Panc1 (cell line): ENCODE data around the gene ID1. TPM values are rescaled to one million over a fixed set of nuclear protein-coding genes. Genes with fewer than 3 reads are reported as not detected.

Source experiments
- ATAC-seq: fragments of 200-7000 bp; cut with Tn5 transposase; 2 replicates; pipeline ENCODE4 v1.9.1; 2020; ENCODE audit warnings: mild to moderate bottlenecking, moderate library complexity
- BruUV-seq: library from RNA; stranded (reverse); fragments of 400-500 nt; replicated peaks from 2 replicates; lab custom pipeline; 2021; lab: Mats Ljungman, UMichigan
- CTCF ChIA-PET: fragments of 300-600 bp; sonication (Branson Sonifier 250); formaldehyde crosslinking; loops from one replicate; lab custom pipeline; 2022; ENCODE audit warnings: antibody characterized with exemption; lab: Charles Lee
- POLR2A ChIA-PET: fragments of 300-600 bp; sonication (Branson Sonifier 250); formaldehyde crosslinking; loops from one replicate; lab custom pipeline; 2022; ENCODE audit warnings: antibody characterized with exemption; lab: Charles Lee
- DNase-seq: peaks from one replicate; pipeline ENCODE4 v3.0.0-alpha.2; 2010; ENCODE audit warnings: low read depth, low spot score
- H3K27ac ChIP-seq: 2 replicates; pipeline ENCODE4 v1.5.1; 2011; ENCODE audit warnings: mild to moderate bottlenecking, low read length, inconsistent platforms
- H3K27me3 ChIP-seq: fragments of 200-500 bp; sonication (Bioruptor generic); 2 replicates; pipeline ENCODE4 v1.6.0; 2014; ENCODE audit warnings: low read length, inconsistent platforms; ENCODE audit not compliant: control insufficient read depth, insufficient read depth
- H3K36me3 ChIP-seq: fragments of 200-500 bp; sonication (Bioruptor generic); 2 replicates; pipeline ENCODE4 v1.5.1; 2014; ENCODE audit warnings: inconsistent platforms, mild to moderate bottlenecking, low read length, moderate library complexity; ENCODE audit not compliant: control insufficient read depth, insufficient read depth
- H3K4me1 ChIP-seq: 2 replicates; pipeline ENCODE4 v1.5.1; 2011; ENCODE audit warnings: inconsistent platforms, mild to moderate bottlenecking, low read length, moderate library complexity; ENCODE audit not compliant: control insufficient read depth, insufficient read depth
- H3K4me3 ChIP-seq, 2 experiments: 2 replicates each; pipeline ENCODE4 v1.5.1; 2011 to 2012; ENCODE audit warnings: low read depth in 2 of 2, low read length in 2 of 2, mild to moderate bottlenecking in 2 of 2, inconsistent platforms in 1 of 2, moderate library complexity in 1 of 2
- H3K9me3 ChIP-seq: fragments of 200-500 bp; sonication (Bioruptor generic); 2 replicates; pipeline ENCODE4 v1.5.1; 2014; ENCODE audit warnings: low read depth, mild to moderate bottlenecking, inconsistent platforms, low read length, moderate library complexity; ENCODE audit not compliant: control insufficient read depth, insufficient read depth
- POLR2AphosphoS5 ChIP-seq: IDR thresholded peaks from 2 replicates; pipeline ENCODE4 v1.6.1; 2012; ENCODE audit warnings: mild to moderate bottlenecking, low read depth, low read length, moderate library complexity
- SIN3A ChIP-seq: IDR thresholded peaks from 2 replicates; pipeline ENCODE4 v1.6.1; 2012; ENCODE audit warnings: low read depth, mild to moderate bottlenecking, low read length, moderate library complexity, borderline replicate concordance; ENCODE audit not compliant: insufficient read depth
- TCF7L2 ChIP-seq: IDR thresholded peaks from 2 replicates; pipeline ENCODE4 v1.6.1; 2011; ENCODE audit warnings: mild to moderate bottlenecking, low read depth, low read length, inconsistent platforms
- in situ Hi-C: cut with HindIII; loops from 2 replicates; pipeline ENCODE4 v1.10.0; 2016; ENCODE audit warnings: low sequenced_read_pairs, low pct_unique_long_range_greater_than_20kb
- intact Hi-C: fragments of 100-400 bp; cut with micrococcal nuclease; formaldehyde crosslinking; loops from one replicate; pipeline ENCODE4 v1.10.0; 2022; ENCODE audit not compliant: unreplicated experiment
- total RNA-seq: library from RNA; stranded (reverse); gene quantifications from one replicate; pipeline ENCODE4 v1.2.1, GENCODE V29; 2021; ENCODE audit not compliant: unreplicated experiment
- TF ChIP-seq, protein P1 (sequence below), 2 experiments: IDR thresholded peaks; 2 replicates each; pipeline ENCODE4 v1.6.1; 2011 to 2012; ENCODE audit warnings: low read depth in 2 of 2, control low read depth in 1 of 2, low read length in 1 of 2, mild to moderate bottlenecking in 1 of 2, moderate library complexity in 1 of 2; ENCODE audit not compliant: insufficient read depth in 1 of 2
- TF ChIP-seq, protein P2 (sequence below): fragments of 450-650 bp; IDR thresholded peaks from 2 replicates; pipeline ENCODE4 v1.5.1; 2017; ENCODE audit warnings: mild to moderate bottlenecking

The ID1 gene
- total RNA-seq, 1 experiment from 2014 or later = 152 TPM

DNA sequence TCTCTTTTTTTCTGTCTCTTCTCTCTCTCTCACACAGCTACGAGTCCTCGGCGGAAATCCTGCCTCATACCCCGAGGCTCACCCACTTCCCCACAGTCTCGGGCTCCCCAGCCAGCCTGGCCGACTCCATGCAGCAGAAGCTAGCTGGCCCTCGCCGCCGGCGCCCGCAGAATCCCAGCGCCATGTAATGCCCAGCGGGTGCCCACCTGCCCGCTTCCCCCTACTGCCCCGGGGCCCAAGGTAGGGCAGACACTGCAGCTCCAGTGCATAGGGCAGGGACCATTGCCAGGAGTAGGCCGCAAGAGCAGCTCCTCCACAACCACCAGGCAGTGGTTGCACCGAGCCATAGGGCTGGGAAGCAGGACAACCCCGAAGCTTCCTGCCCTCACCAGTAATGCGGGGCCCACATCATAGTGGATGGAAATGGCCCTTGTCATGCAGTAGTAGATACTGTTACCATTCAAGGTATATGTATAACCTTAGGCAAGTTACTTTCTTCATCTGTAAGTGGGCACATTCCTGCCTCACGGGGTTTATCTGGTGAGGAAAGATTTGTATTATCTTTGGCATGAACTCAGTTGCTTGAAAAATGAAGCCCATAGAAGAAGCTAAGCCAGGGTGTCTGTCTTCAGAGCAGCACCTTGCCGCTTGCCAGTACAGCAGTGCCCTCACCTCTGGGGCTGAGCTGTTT, 36.9 kb upstream of the ID1 start:
- H3K36me3 ChIP-seq = peaks cover 4% of the 10 kb centered on the region; the same call in 1 of the 2 replicates
- intact Hi-C loops = no loop called here
- H3K4me1 ChIP-seq = peaks cover 71% of the 10 kb centered on the region
- BruUV-seq = no TSS peak
- in situ Hi-C loops = loop anchor here (10.0 kb wide), 1 partner anchor 57 kb away; no protein-coding TSS in a partner anchor
- H3K9me3 ChIP-seq = no peaks in the 10 kb centered on the region
- no peak for DNase-seq
- ChIA-PET CTCF (interaction anchor here (0.6 to 10.8 kb wide), 11 partner anchors 9 to 163 kb away, joined by 3 to 298 read pairs (median 5); no protein-coding TSS in a partner anchor), POLR2A (interaction anchor here (0.6 to 2.4 kb wide), 7 partner anchors 19 to 117 kb away, joined by 3 to 22 read pairs (median 5); partner anchors contain the start of gene ID1)
- ATAC-seq = no peak
- H3K4me3 ChIP-seq = no peak overlapping the region
- H3K27ac ChIP-seq = peak overlapping the region; percentile 88
- TF ChIP-seq POLR2AphosphoS5 = no peak; the same call in 1 of the 2 replicates
- no peak for TF ChIP-seq TCF7L2
- TF ChIP-seq, protein P1, sequence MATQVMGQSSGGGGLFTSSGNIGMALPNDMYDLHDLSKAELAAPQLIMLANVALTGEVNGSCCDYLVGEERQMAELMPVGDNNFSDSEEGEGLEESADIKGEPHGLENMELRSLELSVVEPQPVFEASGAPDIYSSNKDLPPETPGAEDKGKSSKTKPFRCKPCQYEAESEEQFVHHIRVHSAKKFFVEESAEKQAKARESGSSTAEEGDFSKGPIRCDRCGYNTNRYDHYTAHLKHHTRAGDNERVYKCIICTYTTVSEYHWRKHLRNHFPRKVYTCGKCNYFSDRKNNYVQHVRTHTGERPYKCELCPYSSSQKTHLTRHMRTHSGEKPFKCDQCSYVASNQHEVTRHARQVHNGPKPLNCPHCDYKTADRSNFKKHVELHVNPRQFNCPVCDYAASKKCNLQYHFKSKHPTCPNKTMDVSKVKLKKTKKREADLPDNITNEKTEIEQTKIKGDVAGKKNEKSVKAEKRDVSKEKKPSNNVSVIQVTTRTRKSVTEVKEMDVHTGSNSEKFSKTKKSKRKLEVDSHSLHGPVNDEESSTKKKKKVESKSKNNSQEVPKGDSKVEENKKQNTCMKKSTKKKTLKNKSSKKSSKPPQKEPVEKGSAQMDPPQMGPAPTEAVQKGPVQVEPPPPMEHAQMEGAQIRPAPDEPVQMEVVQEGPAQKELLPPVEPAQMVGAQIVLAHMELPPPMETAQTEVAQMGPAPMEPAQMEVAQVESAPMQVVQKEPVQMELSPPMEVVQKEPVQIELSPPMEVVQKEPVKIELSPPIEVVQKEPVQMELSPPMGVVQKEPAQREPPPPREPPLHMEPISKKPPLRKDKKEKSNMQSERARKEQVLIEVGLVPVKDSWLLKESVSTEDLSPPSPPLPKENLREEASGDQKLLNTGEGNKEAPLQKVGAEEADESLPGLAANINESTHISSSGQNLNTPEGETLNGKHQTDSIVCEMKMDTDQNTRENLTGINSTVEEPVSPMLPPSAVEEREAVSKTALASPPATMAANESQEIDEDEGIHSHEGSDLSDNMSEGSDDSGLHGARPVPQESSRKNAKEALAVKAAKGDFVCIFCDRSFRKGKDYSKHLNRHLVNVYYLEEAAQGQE (IDR thresholded peaks at IDR 0.05; ENCODE audit: insufficient read depth in 1 of 2, low read depth in 2 of 2, low read length in 1 of 2) = no peak
- no peak for TF ChIP-seq SIN3A
- TF ChIP-seq, protein P2, sequence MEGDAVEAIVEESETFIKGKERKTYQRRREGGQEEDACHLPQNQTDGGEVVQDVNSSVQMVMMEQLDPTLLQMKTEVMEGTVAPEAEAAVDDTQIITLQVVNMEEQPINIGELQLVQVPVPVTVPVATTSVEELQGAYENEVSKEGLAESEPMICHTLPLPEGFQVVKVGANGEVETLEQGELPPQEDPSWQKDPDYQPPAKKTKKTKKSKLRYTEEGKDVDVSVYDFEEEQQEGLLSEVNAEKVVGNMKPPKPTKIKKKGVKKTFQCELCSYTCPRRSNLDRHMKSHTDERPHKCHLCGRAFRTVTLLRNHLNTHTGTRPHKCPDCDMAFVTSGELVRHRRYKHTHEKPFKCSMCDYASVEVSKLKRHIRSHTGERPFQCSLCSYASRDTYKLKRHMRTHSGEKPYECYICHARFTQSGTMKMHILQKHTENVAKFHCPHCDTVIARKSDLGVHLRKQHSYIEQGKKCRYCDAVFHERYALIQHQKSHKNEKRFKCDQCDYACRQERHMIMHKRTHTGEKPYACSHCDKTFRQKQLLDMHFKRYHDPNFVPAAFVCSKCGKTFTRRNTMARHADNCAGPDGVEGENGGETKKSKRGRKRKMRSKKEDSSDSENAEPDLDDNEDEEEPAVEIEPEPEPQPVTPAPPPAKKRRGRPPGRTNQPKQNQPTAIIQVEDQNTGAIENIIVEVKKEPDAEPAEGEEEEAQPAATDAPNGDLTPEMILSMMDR = no peak
- H3K27me3 ChIP-seq = no peaks in the 10 kb centered on the region

DNA sequence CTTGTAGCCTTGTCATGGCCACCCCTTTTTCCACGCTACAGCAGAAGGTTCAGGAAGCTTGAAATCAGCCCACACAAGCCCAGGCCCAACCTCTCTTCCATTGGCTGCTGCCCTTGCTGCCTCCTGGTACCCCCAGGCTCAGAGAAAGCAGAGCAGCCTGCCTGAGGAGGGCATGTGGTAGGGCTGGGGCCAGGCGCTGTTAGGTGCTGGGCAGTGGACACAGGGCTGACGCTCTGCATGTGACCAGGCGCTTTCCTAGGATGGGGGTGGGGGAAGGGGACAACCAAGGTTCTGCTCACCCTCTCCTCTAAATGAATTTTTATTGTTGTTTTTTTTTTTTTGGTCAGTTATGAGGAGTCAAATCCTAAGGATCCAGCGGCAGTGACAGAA, 36.3 kb upstream of the ID1 start:
- ChIA-PET CTCF (interaction anchor here (0.6 to 10.8 kb wide), 15 partner anchors 10 to 163 kb away, joined by 3 to 298 read pairs (median 6); partner anchors contain the start of gene ID1), POLR2A (interaction anchor here (0.6 to 2.4 kb wide), 4 partner anchors 23 to 116 kb away, joined by 4 to 22 read pairs (median 11); partner anchors contain the start of gene ID1)
- Histone ChIP-seq H3K27me3 (no peaks in the 10 kb centered on the region), H3K4me3 (no peak overlapping the region), H3K36me3 (peaks cover 4% of the 10 kb centered on the region; the same call in 1 of the 2 replicates), H3K27ac (peak overlapping the region; percentile 88), H3K4me1 (peaks cover 73% of the 10 kb centered on the region), H3K9me3 (no peaks in the 10 kb centered on the region)
- intact Hi-C loops = no loop called here
- DNase-seq = no peak
- no peak for ATAC-seq
- BruUV-seq = no TSS peak
- in situ Hi-C loops = loop anchor here (10.0 kb wide), 1 partner anchor 56 kb away; no protein-coding TSS in a partner anchor
- TF ChIP-seq, protein P2 = no peak
- TF ChIP-seq TCF7L2 = no peak
- no peak for TF ChIP-seq SIN3A
